Mucosa of stomach (tissue), 1 donor: Measurements from ENCODE around the gene NLRP11.

Source experiments
- H3K27me3 ChIP-seq: one replicate; pipeline ENCODE4 v1.7.0; 2013; ENCODE audit warnings: mild to moderate bottlenecking, low read length; ENCODE audit not compliant: control insufficient read depth, insufficient read depth
- H3K36me3 ChIP-seq: one replicate; pipeline ENCODE4 v1.7.0; 2013; ENCODE audit warnings: low read length; ENCODE audit not compliant: control insufficient read depth, insufficient read depth
- H3K4me1 ChIP-seq: one replicate; pipeline ENCODE4 v1.7.0; 2013; ENCODE audit warnings: mild to moderate bottlenecking, low read length; ENCODE audit not compliant: control insufficient read depth, insufficient read depth
- H3K4me3 ChIP-seq: one replicate; pipeline ENCODE4 v1.7.0; 2013; ENCODE audit warnings: low read length
- H3K9ac ChIP-seq: one replicate; pipeline ENCODE4 v1.7.0; 2013; ENCODE audit warnings: mild to moderate bottlenecking, low read length, moderate library complexity
- H3K9me3 ChIP-seq: one replicate; pipeline ENCODE4 v1.7.0; 2013; ENCODE audit warnings: mild to moderate bottlenecking, low read length, moderate library complexity; ENCODE audit not compliant: control insufficient read depth
- donor health status: Pancreatic carcinoma.

The NLRP11 gene

DNA sequence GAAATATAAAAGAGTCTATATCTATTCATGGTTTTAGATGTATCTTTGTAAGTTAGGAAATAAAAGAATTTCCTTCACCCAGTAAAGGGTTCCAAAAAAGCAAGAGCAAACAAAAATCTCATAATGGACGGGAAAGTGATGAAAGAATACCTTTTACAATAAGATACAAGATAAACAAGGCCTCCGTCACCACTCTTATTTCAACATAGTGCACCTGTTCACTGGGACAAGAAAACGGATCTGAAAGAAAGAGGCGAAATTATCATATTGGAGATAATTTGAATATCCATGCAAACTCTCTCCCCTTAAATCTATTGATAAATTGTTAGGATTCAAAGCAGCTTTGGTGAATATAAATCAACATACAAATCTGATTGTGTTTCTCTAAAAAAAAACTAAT is 877 bp upstream of the NLRP11 start:
- Histone ChIP-seq H3K9ac (no peak overlapping the region), H3K4me3 (no peak overlapping the region), H3K27me3 (no peaks in the 10 kb centered on the region), H3K4me1 (no peaks in the 10 kb centered on the region), H3K36me3 (no peaks in the 10 kb centered on the region), H3K9me3 (no peaks in the 10 kb centered on the region)

DNA sequence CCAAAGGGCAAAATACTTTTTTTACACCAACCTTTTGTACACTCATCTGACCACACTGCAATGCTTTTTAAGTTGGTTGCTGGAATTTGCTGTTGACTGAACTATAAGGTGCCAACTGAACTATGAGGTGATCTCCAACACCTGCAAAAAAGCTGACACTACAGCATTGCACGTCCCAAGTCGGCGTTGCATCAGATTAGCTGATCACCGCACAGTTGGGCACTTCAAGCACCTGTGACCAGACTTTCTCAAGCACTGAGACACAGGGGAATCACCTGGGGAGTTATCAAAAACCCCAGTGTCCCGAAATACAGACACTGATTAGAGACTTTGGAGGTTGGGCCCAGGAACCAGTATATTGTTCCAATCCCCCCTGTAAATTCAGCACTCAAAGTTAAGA is 1.1 kb downstream of the NLRP11 start:
- H3K27me3 ChIP-seq = no peaks in the 10 kb centered on the region
- H3K36me3 ChIP-seq = no peaks in the 10 kb centered on the region
- H3K9me3 ChIP-seq = no peaks in the 10 kb centered on the region
- no peak overlapping the region for H3K4me3 ChIP-seq
- H3K9ac ChIP-seq = no peak overlapping the region
- no peaks in the 10 kb centered on the region for H3K4me1 ChIP-seq

DNA sequence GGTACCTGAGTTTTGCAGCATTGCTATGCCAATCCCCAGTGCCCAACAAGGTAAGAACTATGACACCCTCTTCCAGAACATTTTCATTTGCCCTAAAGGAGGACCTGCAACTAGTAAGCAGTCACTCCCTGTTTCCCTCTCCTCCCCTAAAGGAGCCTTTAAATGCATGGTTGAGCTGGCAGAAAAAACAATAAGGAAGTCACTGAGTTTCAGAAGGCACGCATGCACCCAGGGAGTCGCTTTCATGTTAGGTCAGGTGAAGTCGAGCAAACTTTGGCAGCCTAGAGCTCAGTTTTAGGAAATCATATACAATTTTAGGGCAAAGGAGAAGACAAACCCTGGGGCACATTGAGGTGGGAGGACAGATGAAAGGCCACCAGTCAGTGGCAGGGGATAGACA is 11.8 kb downstream of the NLRP11 start:
- no peaks in the 10 kb centered on the region for H3K36me3 ChIP-seq
- H3K27me3 ChIP-seq = no peaks in the 10 kb centered on the region
- H3K4me3 ChIP-seq = no peak overlapping the region
- H3K9ac ChIP-seq = no peak overlapping the region
- no peaks in the 10 kb centered on the region for H3K9me3 ChIP-seq
- no peaks in the 10 kb centered on the region for H3K4me1 ChIP-seq

DNA sequence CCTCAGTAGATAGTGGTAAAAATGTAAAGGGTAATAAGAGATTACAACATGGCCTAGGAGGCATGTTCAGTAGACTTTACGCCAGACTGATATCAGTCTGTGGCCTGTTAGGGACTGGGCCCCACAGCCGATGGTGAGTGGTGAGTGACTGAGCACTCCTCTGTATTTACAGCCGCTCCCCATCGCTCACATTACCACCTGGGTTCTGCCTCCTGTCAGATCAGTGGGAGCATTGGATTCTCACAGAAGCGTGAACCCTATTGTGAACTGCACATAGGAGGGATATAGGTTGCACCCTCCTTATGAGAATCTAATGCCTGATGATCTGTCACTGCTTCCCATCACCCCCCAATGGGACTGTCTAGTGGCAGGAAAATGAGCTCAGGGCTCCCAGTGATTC is 17.9 kb downstream of the NLRP11 start:
- Histone ChIP-seq H3K9ac (no peak overlapping the region), H3K36me3 (no peaks in the 10 kb centered on the region), H3K27me3 (no peaks in the 10 kb centered on the region), H3K4me3 (no peak overlapping the region), H3K4me1 (no peaks in the 10 kb centered on the region), H3K9me3 (no peaks in the 10 kb centered on the region)

DNA sequence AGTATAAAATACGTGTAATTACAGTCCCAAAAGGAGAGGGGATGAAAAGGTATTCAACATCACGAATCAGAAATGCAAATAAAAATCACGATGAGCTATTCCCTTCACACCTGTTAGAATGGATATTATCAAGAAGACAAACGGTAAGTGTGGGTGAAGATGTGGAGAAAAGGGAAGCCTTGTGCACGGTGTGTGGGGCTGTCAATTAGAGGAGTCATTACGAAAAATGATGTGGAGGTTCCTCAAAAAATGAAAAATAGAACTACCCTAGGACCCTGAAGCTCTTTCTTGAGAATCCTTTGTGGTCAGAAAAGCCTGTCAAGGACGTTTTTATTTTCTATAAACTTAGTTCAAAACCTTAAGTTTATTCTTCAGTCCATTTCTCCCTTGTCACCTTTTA is 19.4 kb downstream of the NLRP11 start:
- Histone ChIP-seq H3K9ac (no peak overlapping the region), H3K36me3 (no peaks in the 10 kb centered on the region), H3K27me3 (no peaks in the 10 kb centered on the region), H3K4me1 (no peaks in the 10 kb centered on the region), H3K9me3 (no peaks in the 10 kb centered on the region), H3K4me3 (no peak overlapping the region)

DNA sequence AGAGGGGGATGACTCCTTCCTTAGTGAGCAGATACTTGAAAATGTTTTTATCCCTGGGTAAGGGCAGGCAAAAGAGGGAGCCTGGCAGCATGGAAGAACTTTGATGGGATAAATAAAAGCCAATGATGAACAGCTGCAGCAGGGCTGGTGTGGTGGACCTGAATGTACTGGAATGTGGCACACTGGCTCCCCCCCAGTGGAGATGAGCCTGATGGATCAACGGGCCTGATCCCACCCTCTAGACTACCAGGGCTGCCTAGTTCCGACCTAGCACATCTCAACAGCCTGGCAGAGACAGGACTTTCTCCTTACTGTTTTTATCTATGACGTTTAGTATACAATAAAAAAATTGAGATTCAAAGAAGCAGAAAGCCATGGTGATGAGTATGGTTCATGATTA is 20.5 kb downstream of the NLRP11 start:
- H3K36me3 ChIP-seq = no peaks in the 10 kb centered on the region
- H3K27me3 ChIP-seq = no peaks in the 10 kb centered on the region
- H3K9me3 ChIP-seq = no peaks in the 10 kb centered on the region
- no peak overlapping the region for H3K9ac ChIP-seq
- H3K4me1 ChIP-seq = no peaks in the 10 kb centered on the region
- H3K4me3 ChIP-seq = no peak overlapping the region

DNA sequence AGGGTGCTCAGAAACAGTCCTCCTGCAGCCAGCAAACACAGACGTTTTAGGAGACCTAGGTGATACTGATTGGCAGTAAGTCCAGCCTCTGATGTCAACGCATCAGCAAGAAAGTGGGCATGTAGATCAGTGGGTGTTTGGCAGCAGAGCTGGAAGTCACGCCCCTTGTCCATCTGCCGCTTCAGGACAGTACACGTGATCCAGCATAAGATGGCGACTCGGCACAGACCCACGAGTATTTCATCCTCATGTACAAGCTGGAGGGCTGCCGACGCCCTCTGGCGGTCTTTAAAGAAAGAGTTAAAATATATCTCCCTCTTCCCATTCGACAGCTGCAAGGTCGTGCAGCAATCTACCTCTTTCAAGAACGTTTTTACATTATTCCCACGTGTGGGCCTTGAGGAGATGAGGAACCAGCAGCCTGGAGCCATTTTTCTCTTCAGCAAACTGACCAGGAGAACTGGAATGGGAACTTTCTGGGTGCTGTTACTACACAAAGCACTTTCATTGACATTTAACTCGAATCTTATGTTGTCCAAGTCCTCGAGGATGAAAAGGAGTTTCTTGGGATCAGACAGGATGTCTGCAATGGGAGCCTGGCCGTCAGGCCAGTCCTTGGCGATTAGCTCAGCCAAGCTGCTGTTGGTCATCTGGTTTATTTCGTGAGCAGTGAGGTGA is 22.3 kb downstream of the NLRP11 start:
- Histone ChIP-seq H3K4me1 (no peaks in the 10 kb centered on the region), H3K4me3 (no peak overlapping the region), H3K9me3 (no peaks in the 10 kb centered on the region), H3K36me3 (no peaks in the 10 kb centered on the region), H3K27me3 (no peaks in the 10 kb centered on the region), H3K9ac (no peak overlapping the region)

DNA sequence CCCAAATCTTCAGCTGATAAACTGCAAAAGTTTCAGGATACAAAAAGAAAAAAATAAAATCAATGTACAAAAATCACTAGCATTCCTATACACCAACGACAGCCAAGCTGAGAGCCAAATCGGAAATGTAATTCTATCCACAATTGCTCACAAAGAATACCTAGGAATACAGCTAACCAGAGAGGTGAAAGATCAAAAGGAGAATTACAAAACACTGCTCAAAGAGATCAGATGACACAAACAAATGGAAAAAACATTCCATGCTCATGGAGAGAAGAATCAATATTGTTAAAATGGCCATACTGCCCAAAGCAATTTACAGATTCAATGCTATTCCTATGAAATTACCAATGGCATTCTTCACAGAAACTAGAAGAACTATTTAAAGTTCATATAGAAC is 29.5 kb downstream of the NLRP11 start:
- no peak overlapping the region for H3K9ac ChIP-seq
- no peaks in the 10 kb centered on the region for H3K36me3 ChIP-seq
- H3K4me1 ChIP-seq = no peaks in the 10 kb centered on the region
- H3K27me3 ChIP-seq = no peaks in the 10 kb centered on the region
- no peak overlapping the region for H3K4me3 ChIP-seq
- no peaks in the 10 kb centered on the region for H3K9me3 ChIP-seq

DNA sequence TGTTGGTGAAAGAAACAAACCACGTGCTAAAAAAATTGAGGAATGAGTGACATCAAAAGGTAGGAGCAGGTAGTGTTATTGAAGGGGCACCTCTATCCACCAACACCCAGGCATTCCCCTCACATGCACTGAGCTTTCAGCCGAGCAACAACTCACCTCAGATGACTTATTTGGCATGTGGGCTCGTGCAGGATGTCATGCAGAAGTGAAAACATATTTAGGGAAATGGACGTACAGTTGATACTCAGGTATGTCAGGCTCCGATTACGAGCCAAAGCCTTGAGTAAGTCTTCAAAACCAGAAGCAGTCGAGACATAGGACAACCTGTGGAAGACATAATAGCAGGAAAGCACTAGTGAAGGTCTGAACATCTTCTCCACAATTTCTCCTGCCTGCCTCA is 30.4 kb downstream of the NLRP11 start:
- Histone ChIP-seq H3K4me3 (no peak overlapping the region), H3K9me3 (no peaks in the 10 kb centered on the region), H3K36me3 (no peaks in the 10 kb centered on the region), H3K9ac (no peak overlapping the region), H3K27me3 (no peaks in the 10 kb centered on the region), H3K4me1 (no peaks in the 10 kb centered on the region)

DNA sequence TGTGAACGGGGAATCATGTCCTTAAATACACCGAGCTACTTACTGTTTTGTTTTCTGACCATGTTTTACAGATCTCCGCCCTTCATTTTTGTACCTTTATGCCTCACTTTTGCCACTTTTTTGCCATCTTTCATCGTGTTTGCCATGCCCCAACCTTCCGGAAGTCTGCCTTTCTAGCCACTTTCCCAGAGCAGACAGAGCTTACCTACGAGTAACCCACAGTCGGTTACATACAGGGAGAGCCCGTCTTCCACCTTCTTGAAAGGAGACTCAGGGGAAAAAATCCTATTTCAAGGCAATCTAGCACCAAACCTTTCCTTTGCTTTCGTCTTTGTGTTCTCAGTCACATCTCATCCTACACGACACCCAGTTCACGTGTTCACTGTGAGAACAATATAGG is 36.8 kb downstream of the NLRP11 start:
- no peaks in the 10 kb centered on the region for H3K4me1 ChIP-seq
- no peak overlapping the region for H3K4me3 ChIP-seq
- no peaks in the 10 kb centered on the region for H3K27me3 ChIP-seq
- H3K9ac ChIP-seq = no peak overlapping the region
- H3K36me3 ChIP-seq = no peaks in the 10 kb centered on the region
- no peaks in the 10 kb centered on the region for H3K9me3 ChIP-seq

DNA sequence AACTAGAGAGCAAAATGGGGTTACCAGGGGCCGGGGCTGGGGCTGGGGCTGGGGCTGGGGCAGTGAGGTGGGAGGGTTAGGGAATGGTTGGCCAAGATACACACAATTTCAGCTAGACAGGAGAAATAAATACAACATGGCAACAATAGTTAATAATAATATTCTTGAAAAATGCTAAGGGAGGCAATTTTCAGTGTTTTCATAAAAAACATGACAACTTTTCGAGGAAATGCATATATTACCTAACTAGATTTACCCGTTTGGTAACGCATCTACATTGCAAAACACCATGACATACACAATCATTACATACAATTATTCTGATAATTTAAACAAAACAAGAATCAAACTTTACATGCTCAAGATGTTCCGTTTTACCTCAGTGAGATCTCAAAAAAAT is 50.7 kb downstream of the NLRP11 start:
- H3K4me3 ChIP-seq = no peak overlapping the region
- no peaks in the 10 kb centered on the region for H3K4me1 ChIP-seq
- H3K27me3 ChIP-seq = no peaks in the 10 kb centered on the region
- H3K36me3 ChIP-seq = no peaks in the 10 kb centered on the region
- H3K9me3 ChIP-seq = no peaks in the 10 kb centered on the region
- H3K9ac ChIP-seq = no peak overlapping the region

DNA sequence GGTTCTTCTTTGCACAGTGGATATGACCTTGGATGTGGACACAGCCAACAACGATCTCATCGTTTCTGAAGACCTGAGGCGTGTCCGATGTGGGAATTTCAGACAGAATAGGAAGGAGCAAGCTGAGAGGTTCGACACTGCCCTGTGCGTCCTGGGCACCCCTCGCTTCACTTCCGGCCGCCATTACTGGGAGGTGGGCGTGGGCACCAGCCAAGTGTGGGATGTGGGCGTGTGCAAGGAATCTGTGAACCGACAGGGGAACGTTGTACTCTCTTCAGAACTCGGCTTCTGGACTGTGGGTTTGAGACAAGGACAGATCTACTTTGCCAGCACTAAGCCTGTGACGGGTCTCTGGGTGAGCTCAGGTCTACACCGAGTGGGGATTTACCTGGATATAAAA is 53.5 kb downstream of the NLRP11 start:
- no peaks in the 10 kb centered on the region for H3K9me3 ChIP-seq
- H3K27me3 ChIP-seq = no peaks in the 10 kb centered on the region
- H3K4me1 ChIP-seq = no peaks in the 10 kb centered on the region
- no peak overlapping the region for H3K9ac ChIP-seq
- no peaks in the 10 kb centered on the region for H3K36me3 ChIP-seq
- H3K4me3 ChIP-seq = no peak overlapping the region

DNA sequence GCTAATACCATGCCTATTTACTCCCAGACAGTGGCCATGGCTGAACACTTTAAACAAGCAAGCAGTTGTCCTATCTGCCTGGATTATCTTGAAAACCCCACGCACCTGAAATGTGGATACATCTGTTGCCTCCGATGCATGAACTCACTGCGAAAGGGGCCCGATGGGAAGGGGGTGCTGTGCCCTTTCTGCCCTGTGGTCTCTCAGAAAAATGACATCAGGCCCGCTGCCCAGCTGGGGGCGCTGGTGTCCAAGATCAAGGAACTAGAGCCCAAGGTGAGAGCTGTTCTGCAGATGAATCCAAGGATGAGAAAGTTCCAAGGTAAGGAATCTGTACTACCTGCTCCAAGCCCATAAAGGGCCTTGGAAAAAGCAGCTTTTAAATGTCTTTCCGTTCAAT is 54.3 kb downstream of the NLRP11 start:
- Histone ChIP-seq H3K9me3 (no peaks in the 10 kb centered on the region), H3K27me3 (no peaks in the 10 kb centered on the region), H3K36me3 (no peaks in the 10 kb centered on the region), H3K9ac (no peak overlapping the region), H3K4me1 (no peaks in the 10 kb centered on the region), H3K4me3 (no peak overlapping the region)
